OCI-LY7 (cell line): ENCODE data around the gene SP1. TPM values are rescaled to one million over a fixed set of nuclear protein-coding genes. Genes with fewer than 3 reads are reported as not detected.
"Not testable (repeated sequence)": the region's sequence is repeated elsewhere in the genome, so short reads cannot be mapped to it uniquely, and the experiment has no call there.

Experiments used
- BruUV-seq: library from RNA; stranded (reverse); fragments of 400-500 nt; replicated peaks from 2 replicates; lab custom pipeline; 2021; lab: Mats Ljungman, UMichigan
- CTCF ChIA-PET: fragments of 300-600 bp; sonication (Branson Sonifier 250); formaldehyde crosslinking; loops from one replicate; lab custom pipeline; 2022; ENCODE audit warnings: antibody characterized with exemption; ENCODE audit not compliant: unreplicated experiment; lab: Charles Lee
- POLR2A ChIA-PET: fragments of 300-600 bp; sonication (Branson Sonifier 250); formaldehyde crosslinking; loops from one replicate; lab custom pipeline; 2022; ENCODE audit warnings: antibody characterized with exemption; lab: Charles Lee
- DNase-seq: peaks from one replicate; pipeline ENCODE4 v3.0.0-alpha.2; 2015; ENCODE audit warnings: low spot score
- H2AFZ ChIP-seq: fragments of 200-600 bp; sonication (generic), shearing (Covaris generic); 2 replicates; pipeline ENCODE4 v1.6.1; 2014; ENCODE audit warnings: mild to moderate bottlenecking, antibody characterized with exemption, low read length, moderate library complexity
- H3K27ac ChIP-seq: fragments of 200-600 bp; sonication (generic); 2 replicates; pipeline ENCODE4 v1.5.1; 2014; ENCODE audit warnings: mixed run types, low read depth, mild to moderate bottlenecking, moderate library complexity, low read length, inconsistent platforms; ENCODE audit not compliant: poor library complexity, severe bottlenecking
- H3K36me3 ChIP-seq: fragments of 200-600 bp; sonication (generic); 2 replicates; pipeline ENCODE4 v1.6.1; 2014; ENCODE audit warnings: mild to moderate bottlenecking, antibody characterized with exemption, low read length, moderate library complexity, mixed read lengths; ENCODE audit not compliant: insufficient read depth
- H3K4me1 ChIP-seq: fragments of 200-600 bp; sonication (generic); 2 replicates; pipeline ENCODE4 v1.5.1; 2014; ENCODE audit warnings: mild to moderate bottlenecking, low read length; ENCODE audit not compliant: insufficient read depth, poor library complexity, severe bottlenecking
- H3K4me2 ChIP-seq: fragments of 200-600 bp; sonication (generic); 2 replicates; pipeline ENCODE4 v1.6.1; 2014; ENCODE audit warnings: mild to moderate bottlenecking, low read length
- H3K4me3 ChIP-seq: fragments of 200-600 bp; sonication (generic); 2 replicates; pipeline ENCODE4 v1.5.1; 2014; ENCODE audit warnings: mild to moderate bottlenecking, low read depth, low read length; ENCODE audit not compliant: poor library complexity, severe bottlenecking
- H3K79me2 ChIP-seq: fragments of 200-600 bp; sonication (generic); 2 replicates; pipeline ENCODE4 v1.6.1; 2016; ENCODE audit warnings: low read depth, mild to moderate bottlenecking, low read length, moderate library complexity, mixed read lengths; ENCODE audit not compliant: insufficient read depth
- H3K9me2 ChIP-seq: fragments of 200-600 bp; sonication (generic); 2 replicates; pipeline ENCODE4 v1.6.1; 2016; ENCODE audit warnings: mild to moderate bottlenecking, low read length, mixed read lengths; ENCODE audit not compliant: insufficient read depth
- H3K9me3 ChIP-seq: fragments of 200-600 bp; sonication (generic); 2 replicates; pipeline ENCODE4 v1.6.1; 2014; ENCODE audit warnings: mild to moderate bottlenecking, mixed run types, low read length, mixed read lengths
- H4K20me1 ChIP-seq: fragments of 200-600 bp; sonication (generic); 2 replicates; pipeline ENCODE4 v1.6.1; 2014; ENCODE audit warnings: mild to moderate bottlenecking, antibody characterized with exemption, low read length, moderate library complexity, mixed read lengths; ENCODE audit not compliant: insufficient read depth
- EZH2phosphoT487 ChIP-seq: fragments of 200-600 bp; sonication (generic); IDR thresholded peaks from 2 replicates; pipeline ENCODE4 v1.6.1; 2018; ENCODE audit warnings: low read depth, borderline replicate concordance, mild to moderate bottlenecking, mixed run types, antibody characterized with exemption, low read length, moderate library complexity, mixed read lengths
- intact Hi-C: fragments of 100-400 bp; cut with micrococcal nuclease; formaldehyde crosslinking; loops from one replicate; pipeline ENCODE4 v1.10.0; 2022; ENCODE audit not compliant: unreplicated experiment
- total RNA-seq, 2 experiments: library from RNA; depleted of rRNA in 1 of 2; stranded (reverse); fragments of >200 nt in 1 of 2; shearing (Covaris generic) in 1 of 2; gene quantifications; 2 replicates each; pipeline ENCODE4 v1.2.3, GENCODE V29; 2014 to 2022
- TF ChIP-seq, protein P1 (sequence below): fragments of 200-600 bp; sonication (generic); conservative IDR thresholded peaks from 2 replicates; pipeline ENCODE4 v1.5.1; 2014; ENCODE audit warnings: mild to moderate bottlenecking, antibody characterized with exemption, low read length, moderate library complexity, mixed read lengths

The SP1 gene
- total RNA-seq, 2 experiments from 2014 or later = 58.9 to 83.9 TPM

DNA sequence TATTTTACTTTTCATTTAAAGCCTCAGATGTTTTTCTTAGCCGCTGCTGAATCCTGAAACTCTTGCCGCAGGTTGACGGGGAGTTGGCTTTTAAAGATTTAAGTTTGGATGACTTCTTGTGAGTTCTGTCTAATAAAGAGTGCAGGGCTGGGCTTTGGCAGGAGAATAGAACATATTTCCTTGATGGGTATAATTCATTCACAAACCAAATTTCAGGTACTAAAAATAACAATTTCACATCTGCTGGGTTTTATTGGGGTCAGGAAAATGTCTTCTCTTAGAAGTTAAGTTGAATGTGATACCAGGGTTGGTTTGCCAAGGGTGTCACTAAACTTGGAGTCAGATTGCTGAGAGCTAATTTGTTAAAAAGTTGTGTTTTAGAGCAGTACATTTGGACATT lies 9.7 kb downstream of the SP1 start:
- BruUV-seq = TSS peak; percentile 58

DNA sequence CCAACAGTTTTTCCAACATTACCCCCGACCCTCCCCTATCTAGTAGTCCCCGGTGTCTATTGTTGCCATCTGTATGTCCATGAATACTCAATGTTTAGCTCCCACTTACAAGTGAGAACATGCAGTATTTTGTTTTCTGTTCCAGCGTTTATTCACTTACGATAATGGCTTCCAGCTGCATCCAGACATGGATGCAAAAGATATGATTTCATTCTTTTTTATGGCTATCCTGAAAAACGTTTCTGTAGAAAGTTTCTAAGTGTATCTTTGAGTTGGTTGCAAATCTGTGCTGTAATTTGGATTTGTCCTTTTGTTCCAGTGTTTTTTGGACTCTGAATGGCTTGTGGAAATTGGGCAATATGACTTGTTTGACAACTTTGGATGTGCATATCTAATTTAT lies 11.7 kb downstream of the SP1 start:
- Histone ChIP-seq H2AFZ (no peak overlapping the region), H3K9me3 (no peaks in the 10 kb centered on the region), H3K4me3 (no peak overlapping the region), H3K4me1 (peaks cover 40% of the 10 kb centered on the region), H3K9me2 (no peaks in the 10 kb centered on the region), H3K27ac (no peak overlapping the region), H3K79me2 (peaks cover 88% of the 10 kb centered on the region), H4K20me1 (no peaks in the 10 kb centered on the region), H3K4me2 (no peak overlapping the region), H3K36me3 (peaks cover 59% of the 10 kb centered on the region)
- TF ChIP-seq EZH2phosphoT487 = no peak
- TF ChIP-seq, protein P1, sequence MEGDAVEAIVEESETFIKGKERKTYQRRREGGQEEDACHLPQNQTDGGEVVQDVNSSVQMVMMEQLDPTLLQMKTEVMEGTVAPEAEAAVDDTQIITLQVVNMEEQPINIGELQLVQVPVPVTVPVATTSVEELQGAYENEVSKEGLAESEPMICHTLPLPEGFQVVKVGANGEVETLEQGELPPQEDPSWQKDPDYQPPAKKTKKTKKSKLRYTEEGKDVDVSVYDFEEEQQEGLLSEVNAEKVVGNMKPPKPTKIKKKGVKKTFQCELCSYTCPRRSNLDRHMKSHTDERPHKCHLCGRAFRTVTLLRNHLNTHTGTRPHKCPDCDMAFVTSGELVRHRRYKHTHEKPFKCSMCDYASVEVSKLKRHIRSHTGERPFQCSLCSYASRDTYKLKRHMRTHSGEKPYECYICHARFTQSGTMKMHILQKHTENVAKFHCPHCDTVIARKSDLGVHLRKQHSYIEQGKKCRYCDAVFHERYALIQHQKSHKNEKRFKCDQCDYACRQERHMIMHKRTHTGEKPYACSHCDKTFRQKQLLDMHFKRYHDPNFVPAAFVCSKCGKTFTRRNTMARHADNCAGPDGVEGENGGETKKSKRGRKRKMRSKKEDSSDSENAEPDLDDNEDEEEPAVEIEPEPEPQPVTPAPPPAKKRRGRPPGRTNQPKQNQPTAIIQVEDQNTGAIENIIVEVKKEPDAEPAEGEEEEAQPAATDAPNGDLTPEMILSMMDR = no peak
- ChIA-PET POLR2A (interaction anchor here (0.6 kb wide), 1 partner anchor 37 kb away, joined by 3 read pairs; no protein-coding TSS in a partner anchor), CTCF (no interaction called here)
- intact Hi-C loops = no loop called here
- no TSS peak for BruUV-seq
- DNase-seq = no peak

More for the DNA sequence above, 9.7 kb downstream of the SP1 start:
- H3K27ac ChIP-seq = no peak overlapping the region
- no peaks in the 10 kb centered on the region for H4K20me1 ChIP-seq
- CTCF ChIA-PET = no interaction called here
- POLR2A ChIA-PET = interaction anchor here (0.6 to 1.2 kb wide), 2 partner anchors 11 to 76 kb away, joined by 3 to 4 read pairs; no protein-coding TSS in a partner anchor
- peaks cover 91% of the 10 kb centered on the region for H3K79me2 ChIP-seq
- no peak for DNase-seq
- intact Hi-C loops = no loop called here
- H3K4me1 ChIP-seq = peaks cover 50% of the 10 kb centered on the region
- H2AFZ ChIP-seq = no peak overlapping the region
- H3K4me3 ChIP-seq = peak overlapping the region; percentile 10
- H3K36me3 ChIP-seq = peaks cover 62% of the 10 kb centered on the region
- H3K4me2 ChIP-seq = peak overlapping the region; percentile 47
- no peaks in the 10 kb centered on the region for H3K9me2 ChIP-seq
- H3K9me3 ChIP-seq = no peaks in the 10 kb centered on the region
- no peak for TF ChIP-seq EZH2phosphoT487
- TF ChIP-seq, protein P1 = no peak

DNA sequence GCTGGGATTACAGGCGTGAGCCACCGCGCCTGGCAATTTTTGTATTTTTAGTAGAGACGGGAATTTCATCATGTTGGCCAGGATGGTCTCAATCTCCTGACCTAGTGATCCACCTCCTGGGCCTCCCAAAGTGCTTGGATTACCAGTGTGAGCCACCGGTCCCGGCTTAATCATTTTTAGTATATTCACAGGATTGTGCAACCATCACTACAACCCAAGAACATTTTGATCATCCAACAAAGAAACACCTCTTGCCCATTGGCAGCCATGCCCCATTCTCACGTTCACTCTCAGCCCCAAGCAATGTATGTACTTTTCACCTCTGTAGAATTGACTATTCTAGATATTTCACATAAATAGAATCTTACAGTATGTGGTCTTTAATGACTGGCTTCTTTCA lies 19.9 kb downstream of the SP1 start:
- H4K20me1 ChIP-seq = no peaks in the 10 kb centered on the region
- H3K9me3 ChIP-seq = no peaks in the 10 kb centered on the region
- H3K27ac ChIP-seq = no peak overlapping the region
- BruUV-seq = no TSS peak
- DNase-seq = no peak
- no peaks in the 10 kb centered on the region for H3K4me1 ChIP-seq
- intact Hi-C loops = no loop called here
- ChIA-PET CTCF (no interaction called here), POLR2A (interaction anchor here (0.7 kb wide), 1 partner anchor 276 kb away, joined by 3 read pairs; no protein-coding TSS in a partner anchor)
- peaks cover 50% of the 10 kb centered on the region for H3K36me3 ChIP-seq
- H3K79me2 ChIP-seq = peaks cover 60% of the 10 kb centered on the region
- no peak overlapping the region for H2AFZ ChIP-seq
- TF ChIP-seq, protein P1 = no peak
- TF ChIP-seq EZH2phosphoT487 = no peak
- H3K4me3 ChIP-seq = no peak overlapping the region
- H3K9me2 ChIP-seq = no peaks in the 10 kb centered on the region
- no peak overlapping the region for H3K4me2 ChIP-seq

DNA sequence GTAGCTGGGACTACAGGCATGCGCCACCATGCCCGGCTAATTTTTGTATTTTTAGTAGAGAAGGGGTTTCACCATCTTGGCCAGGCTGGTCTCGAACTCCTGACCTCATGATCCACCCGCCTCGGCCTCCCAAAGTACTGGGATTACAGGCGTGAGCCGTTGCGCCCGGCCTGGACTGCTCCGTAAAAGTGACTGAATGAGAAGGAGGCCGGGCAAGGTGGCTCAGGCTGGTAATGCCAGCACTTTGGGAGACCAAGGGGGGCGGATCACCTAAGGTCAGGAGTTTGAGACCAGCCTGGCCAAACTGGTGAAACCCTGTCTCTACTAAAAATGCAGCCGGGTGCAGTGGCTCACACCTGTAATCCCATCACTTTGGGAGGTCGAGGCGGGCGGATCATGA lies 22.4 kb downstream of the SP1 start:
- CTCF ChIA-PET, H2AFZ ChIP-seq, H3K4me2 ChIP-seq, H3K4me1 ChIP-seq, intact Hi-C loops, H3K4me3 ChIP-seq, H3K9me2 ChIP-seq, H3K27ac ChIP-seq, H4K20me1 ChIP-seq, BruUV-seq, DNase-seq, H3K9me3 ChIP-seq: not testable (repeated sequence)
- Histone ChIP-seq H3K36me3 (peaks cover 60% of the 10 kb centered on the region), H3K79me2 (peaks cover 41% of the 10 kb centered on the region)
- POLR2A ChIA-PET = interaction anchor here (1.2 kb wide), 1 partner anchor 13 kb away, joined by 3 read pairs; no protein-coding TSS in a partner anchor
